Lung (tissue), 12 donors: ENCODE measurements around the gene C20orf202. TPM values are rescaled to one million over a fixed set of nuclear protein-coding genes. Genes with fewer than 3 reads are reported as not detected.

Source experiments
- ATAC-seq: fragments of 200-7000 bp; cut with Tn5 transposase; one replicate; pipeline ENCODE4 v1.9.1; 2020; ENCODE audit warnings: moderate number of reproducible peaks; ENCODE audit not compliant: insufficient read depth, low FRiP score
- DNase-seq, 3 donors: peaks; one replicate each; pipeline ENCODE4 v3.0.0-alpha.2; 2013 to 2017
- H3K27ac ChIP-seq, 2 donors: one replicate each; pipeline ENCODE4 v1.5.1; 2013; ENCODE audit warnings: mild to moderate bottlenecking in 2 of 2, moderate library complexity in 2 of 2, control low read depth in 1 of 2, inconsistent platforms in 1 of 2, low read depth in 1 of 2, low read length in 1 of 2
- H3K27me3 ChIP-seq, 3 donors: one replicate each; pipeline ENCODE4 v1.5.1; 2013; ENCODE audit warnings: low read length in 2 of 3; ENCODE audit not compliant: control insufficient read depth in 3 of 3, insufficient read depth in 3 of 3
- H3K36me3 ChIP-seq, 4 donors: one replicate each; pipeline ENCODE4 v1.5.1; 2013; ENCODE audit warnings: low read length in 4 of 4, mild to moderate bottlenecking in 1 of 4, moderate library complexity in 1 of 4; ENCODE audit not compliant: control insufficient read depth in 4 of 4, insufficient read depth in 4 of 4
- H3K4me1 ChIP-seq, 5 donors: one replicate each; pipeline ENCODE4 v1.5.1; 2013; ENCODE audit warnings: low read length in 5 of 5, mild to moderate bottlenecking in 2 of 5, moderate library complexity in 1 of 5; ENCODE audit not compliant: control insufficient read depth in 5 of 5, insufficient read depth in 5 of 5
- H3K4me3 ChIP-seq: one replicate; pipeline ENCODE4 v1.5.1; 2013; ENCODE audit warnings: mild to moderate bottlenecking, control low read depth, moderate library complexity
- H3K9ac ChIP-seq, 2 donors: one replicate each; pipeline ENCODE4 v1.5.1; 2013; ENCODE audit warnings: low read length in 2 of 2, control low read depth in 1 of 2; ENCODE audit not compliant: insufficient read depth in 1 of 2
- H3K9me3 ChIP-seq, 4 donors: one replicate each; pipeline ENCODE4 v1.5.1; 2013; ENCODE audit warnings: low read length in 3 of 4, mild to moderate bottlenecking in 1 of 4, moderate library complexity in 1 of 4; ENCODE audit not compliant: control insufficient read depth in 4 of 4, insufficient read depth in 3 of 4
- WGBS, 2 donors: extraction: QIAGEN DNeasy Blood & Tissue Kit; methylation state at CpG; one replicate each; pipeline ENCODE4 v1.1.7; 2013; 5-methylcytosine and 5-hydroxymethylcytosine counted together
- polyA plus RNA-seq, 2 donors: library from polyadenylated mRNA; stranded (reverse); fragments of 200-250 nt; gene quantifications; one replicate each; pipeline ENCODE4 v1.2.1, GENCODE V29; 2013
- total RNA-seq, 2 donors: library from RNA; depleted of rRNA in 1 of 2; stranded (reverse); fragments of >200 nt in 1 of 2; gene quantifications; one replicate each; pipeline ENCODE4 v1.2.1, GENCODE V29; 2014 to 2021
- TF ChIP-seq, protein P1 (sequence below): IDR thresholded peaks from 2 replicates; pipeline ENCODE4 v1.5.1; 2012; ENCODE audit warnings: mild to moderate bottlenecking; ENCODE audit errors: control extremely low read depth, extremely low read depth
- donor health status: control.
- donor health status: control.
- donor health status: Bipolar disorder and iron deficiency.
- donor health status: healthy.
- donor health status: DM: yes; HTN: yes; CAD: no.

C20orf202 gene
- total and polyA plus RNA-seq, 4 donors: 0.11 to 1.0 (median 0.38) TPM

DNA sequence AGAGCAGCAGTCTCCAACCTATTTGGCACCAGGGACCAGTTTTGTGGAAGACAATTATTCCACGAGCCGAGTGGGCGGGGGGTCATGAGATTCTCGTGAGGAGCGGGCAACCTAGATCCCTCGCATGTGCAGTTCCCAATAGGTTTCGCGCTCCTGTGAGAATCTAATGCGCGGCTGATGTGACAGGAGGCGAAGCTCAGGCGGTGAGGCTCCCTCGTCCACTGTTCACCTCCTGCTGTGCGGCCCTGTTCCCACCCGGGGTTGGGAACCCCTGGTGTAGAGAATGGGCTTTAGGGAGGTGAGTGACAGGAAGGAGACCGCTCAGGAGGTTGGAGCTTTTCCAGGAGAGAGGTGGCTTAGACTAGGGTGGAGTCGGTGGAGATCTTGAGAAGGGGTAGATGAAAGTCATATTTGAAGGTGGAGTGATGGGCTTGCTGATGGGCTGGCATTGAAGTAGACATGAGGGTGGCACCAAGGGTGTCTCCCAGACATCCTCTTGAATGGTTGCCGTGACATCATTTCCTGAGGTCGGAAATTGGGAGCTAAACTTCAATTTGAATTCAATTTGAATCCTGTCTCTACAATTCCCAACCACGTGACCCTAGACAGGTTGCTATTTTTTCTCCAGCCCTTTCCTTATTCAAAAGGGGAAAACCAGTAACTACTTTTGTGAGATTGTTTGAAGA, 21.1 kb downstream of the C20orf202 start:
- H3K36me3 ChIP-seq: no peaks in the 10 kb centered on the region
- H3K27ac ChIP-seq: no peak overlapping the region
- no peak for DNase-seq
- H3K4me3 ChIP-seq: no peak overlapping the region
- H3K9me3 ChIP-seq: no peaks in the 10 kb centered on the region
- ATAC-seq: no peak
- WGBS, 2 donors: 78 to 89% methylated on average over 20 of the region's 20 CpGs
- TF ChIP-seq, protein P1, sequence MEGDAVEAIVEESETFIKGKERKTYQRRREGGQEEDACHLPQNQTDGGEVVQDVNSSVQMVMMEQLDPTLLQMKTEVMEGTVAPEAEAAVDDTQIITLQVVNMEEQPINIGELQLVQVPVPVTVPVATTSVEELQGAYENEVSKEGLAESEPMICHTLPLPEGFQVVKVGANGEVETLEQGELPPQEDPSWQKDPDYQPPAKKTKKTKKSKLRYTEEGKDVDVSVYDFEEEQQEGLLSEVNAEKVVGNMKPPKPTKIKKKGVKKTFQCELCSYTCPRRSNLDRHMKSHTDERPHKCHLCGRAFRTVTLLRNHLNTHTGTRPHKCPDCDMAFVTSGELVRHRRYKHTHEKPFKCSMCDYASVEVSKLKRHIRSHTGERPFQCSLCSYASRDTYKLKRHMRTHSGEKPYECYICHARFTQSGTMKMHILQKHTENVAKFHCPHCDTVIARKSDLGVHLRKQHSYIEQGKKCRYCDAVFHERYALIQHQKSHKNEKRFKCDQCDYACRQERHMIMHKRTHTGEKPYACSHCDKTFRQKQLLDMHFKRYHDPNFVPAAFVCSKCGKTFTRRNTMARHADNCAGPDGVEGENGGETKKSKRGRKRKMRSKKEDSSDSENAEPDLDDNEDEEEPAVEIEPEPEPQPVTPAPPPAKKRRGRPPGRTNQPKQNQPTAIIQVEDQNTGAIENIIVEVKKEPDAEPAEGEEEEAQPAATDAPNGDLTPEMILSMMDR: no peak
- H3K9ac ChIP-seq: no peak overlapping the region
- peaks cover 0 to 24% (median 18%) of the 10 kb centered on the region in 3 donors for H3K27me3 ChIP-seq
- peaks cover 0 to 6% (median 0%) of the 10 kb centered on the region in 5 donors for H3K4me1 ChIP-seq

DNA sequence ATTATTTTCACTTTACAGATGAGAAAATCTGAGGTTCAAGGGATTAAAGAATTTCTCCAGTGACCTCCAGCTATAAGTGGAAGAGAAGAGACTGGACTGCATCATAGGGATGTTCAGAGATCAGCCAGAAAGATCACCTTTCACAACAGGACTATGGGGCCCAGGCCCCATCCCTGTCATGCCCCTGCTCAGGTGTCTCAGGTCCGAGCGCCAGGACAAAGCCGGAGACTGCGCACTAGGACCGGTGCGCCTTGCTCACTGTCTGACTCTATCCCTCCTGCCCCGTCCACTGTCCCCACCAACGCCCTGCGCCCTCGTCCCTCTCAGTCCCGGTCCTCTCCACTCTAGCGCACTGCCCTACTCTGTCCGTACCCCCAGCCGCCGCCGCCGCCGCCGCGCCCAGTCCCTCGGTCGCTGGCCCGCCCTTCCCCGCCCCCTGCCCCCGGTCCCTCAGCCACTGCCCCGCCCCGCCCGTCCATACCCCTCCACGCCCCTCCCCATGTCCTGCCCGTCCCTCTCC, 22.1 kb downstream of the C20orf202 start:
- TF ChIP-seq, protein P1: no peak
- ATAC-seq: peak; percentile 42
- Histone ChIP-seq H3K9me3 (no peaks in the 10 kb centered on the region), H3K9ac (no peak overlapping the region), H3K36me3 (no peaks in the 10 kb centered on the region), H3K4me1 (peaks cover 0 to 6% (median 0%) of the 10 kb centered on the region in 5 donors), H3K27me3 (peaks cover 0 to 31% (median 22%) of the 10 kb centered on the region in 3 donors), H3K27ac (no peak overlapping the region), H3K4me3 (no peak overlapping the region)
- 4% methylated on average over 24 to 30 of the region's 30 CpGs for WGBS, 2 donors
- no peak for DNase-seq

DNA sequence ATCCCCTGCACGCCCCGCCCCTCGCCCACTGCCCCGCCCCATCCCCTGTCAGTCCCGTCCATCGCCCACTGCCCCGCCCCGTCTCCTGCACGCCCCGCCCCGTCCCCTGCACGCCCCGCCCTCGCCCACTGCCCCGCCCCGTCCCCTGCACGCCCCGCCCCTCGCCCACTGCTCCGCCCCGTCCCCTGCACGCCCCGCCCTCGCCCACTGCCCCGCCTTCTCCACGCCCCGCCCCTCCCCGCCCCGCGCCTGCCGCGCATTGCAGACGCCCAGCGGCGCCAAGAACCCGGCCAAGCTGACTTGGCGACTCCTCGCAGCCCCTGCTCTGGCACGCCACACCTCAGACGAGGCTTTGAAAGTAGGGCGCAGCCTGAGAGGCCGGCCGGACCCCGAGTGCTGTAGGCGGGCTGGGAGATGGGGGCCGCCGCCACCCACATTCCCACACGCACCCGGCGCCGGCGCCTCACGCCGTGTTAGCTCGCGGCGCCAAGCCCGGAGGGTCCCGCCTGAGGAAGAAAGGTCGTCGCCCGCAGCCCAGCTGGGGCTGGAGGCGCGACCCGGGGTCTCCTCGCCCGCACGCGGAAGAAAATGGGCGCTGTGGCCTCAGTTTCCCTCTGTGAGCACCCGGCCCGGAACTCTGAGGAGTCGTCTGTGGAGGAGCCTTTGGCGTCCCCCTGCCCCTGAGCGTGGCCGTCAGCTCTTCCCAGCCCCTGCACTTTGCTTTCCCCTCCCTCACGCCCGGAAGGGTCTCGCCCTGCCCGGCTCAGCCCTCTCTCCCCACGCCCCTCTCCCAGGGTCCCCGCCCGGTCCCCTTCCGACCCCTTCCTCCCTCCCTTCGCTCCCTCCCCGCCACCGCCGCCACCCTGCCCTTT, 22.8 kb downstream of the C20orf202 start, which contains the start of gene RAD21L1:
TSS of gene RAD21L1 (plus strand) at position 262 of the 872 bp plus-strand sequence. CDS start 2,410 bp downstream, outside the sequence.
- WGBS, 2 donors: 0 to 2% methylated on average over 39 to 87 of the region's 88 CpGs
- peak within 1 kb of the TSS in 1 of 2 donors; percentile 72 for H3K27ac ChIP-seq
- TF ChIP-seq, protein P1: no peak
- ATAC-seq (peak; percentile 96), DNase-seq (peak; percentile 71 to 85 (median 82))
- no peaks in the 10 kb centered on the region for H3K36me3 ChIP-seq
- peak within 1 kb of the TSS in 1 of 2 donors; percentile 25 for H3K9ac ChIP-seq
- no peaks in the 10 kb centered on the region for H3K9me3 ChIP-seq
- H3K27me3 ChIP-seq: peaks cover 0 to 36% (median 22%) of the 10 kb centered on the region in 3 donors
- H3K4me3 ChIP-seq: peak within 1 kb of the TSS; percentile 50
- H3K4me1 ChIP-seq: peaks cover 0 to 6% (median 0%) of the 10 kb centered on the region in 5 donors
